HG02938 (cell line): ENCODE results near the gene FBXO34.

Experiments
- ATAC-seq: cut with Tn5 transposase; IDR thresholded peaks from one replicate; pipeline ENCODE4 v1.9.1; 2021; ENCODE audit warnings: mild to moderate bottlenecking, moderate library complexity; ENCODE audit not compliant: unreplicated experiment

FBXO34 gene, protein sequence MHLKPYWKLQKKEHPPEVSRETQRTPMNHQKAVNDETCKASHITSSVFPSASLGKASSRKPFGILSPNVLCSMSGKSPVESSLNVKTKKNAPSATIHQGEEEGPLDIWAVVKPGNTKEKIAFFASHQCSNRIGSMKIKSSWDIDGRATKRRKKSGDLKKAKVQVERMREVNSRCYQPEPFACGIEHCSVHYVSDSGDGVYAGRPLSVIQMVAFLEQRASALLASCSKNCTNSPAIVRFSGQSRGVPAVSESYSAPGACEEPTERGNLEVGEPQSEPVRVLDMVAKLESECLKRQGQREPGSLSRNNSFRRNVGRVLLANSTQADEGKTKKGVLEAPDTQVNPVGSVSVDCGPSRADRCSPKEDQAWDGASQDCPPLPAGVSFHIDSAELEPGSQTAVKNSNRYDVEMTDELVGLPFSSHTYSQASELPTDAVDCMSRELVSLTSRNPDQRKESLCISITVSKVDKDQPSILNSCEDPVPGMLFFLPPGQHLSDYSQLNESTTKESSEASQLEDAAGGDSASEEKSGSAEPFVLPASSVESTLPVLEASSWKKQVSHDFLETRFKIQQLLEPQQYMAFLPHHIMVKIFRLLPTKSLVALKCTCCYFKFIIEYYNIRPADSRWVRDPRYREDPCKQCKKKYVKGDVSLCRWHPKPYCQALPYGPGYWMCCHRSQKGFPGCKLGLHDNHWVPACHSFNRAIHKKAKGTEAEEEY

DNA sequence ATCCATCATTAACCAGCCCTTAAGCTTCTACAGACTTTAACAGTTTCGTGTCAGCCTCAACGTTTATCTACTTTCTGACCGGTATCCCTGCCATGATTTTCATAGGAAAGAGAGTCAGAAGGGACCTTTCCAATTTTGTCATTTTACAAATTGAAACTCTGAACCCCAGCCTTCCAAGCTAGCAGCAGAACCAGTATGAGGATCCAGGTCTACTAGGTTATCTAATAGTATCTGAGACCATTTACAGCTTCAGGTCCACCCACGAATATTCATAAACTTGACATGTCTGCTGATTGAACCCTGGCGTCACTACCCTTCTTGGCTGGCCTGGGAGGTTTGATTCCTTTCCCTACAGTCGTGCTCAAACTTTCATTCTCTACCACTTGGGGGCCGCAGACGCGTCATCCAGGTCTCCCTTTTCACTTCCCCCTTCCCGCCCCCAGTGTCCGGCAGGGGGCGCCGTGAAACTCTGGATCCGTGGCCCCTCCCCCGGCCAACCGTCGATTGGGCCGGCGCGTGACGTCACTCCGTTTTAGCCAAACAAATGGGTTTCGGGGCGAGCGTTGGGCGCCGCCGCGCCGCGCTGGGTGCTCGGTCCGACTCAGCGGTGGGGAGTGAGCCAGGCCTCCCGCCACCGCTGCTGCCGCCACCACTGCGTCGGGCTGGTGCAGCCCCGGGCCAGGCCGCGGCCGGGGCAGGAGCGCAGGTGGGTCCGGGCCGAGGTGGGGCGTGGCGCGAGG, at the start of gene FBXO34:
TSS of gene FBXO34 (plus strand) at position 590 of the 740 bp plus-strand sequence. CDS start 78,970 bp downstream, outside the sequence.
- peak; percentile 83 for ATAC-seq

DNA sequence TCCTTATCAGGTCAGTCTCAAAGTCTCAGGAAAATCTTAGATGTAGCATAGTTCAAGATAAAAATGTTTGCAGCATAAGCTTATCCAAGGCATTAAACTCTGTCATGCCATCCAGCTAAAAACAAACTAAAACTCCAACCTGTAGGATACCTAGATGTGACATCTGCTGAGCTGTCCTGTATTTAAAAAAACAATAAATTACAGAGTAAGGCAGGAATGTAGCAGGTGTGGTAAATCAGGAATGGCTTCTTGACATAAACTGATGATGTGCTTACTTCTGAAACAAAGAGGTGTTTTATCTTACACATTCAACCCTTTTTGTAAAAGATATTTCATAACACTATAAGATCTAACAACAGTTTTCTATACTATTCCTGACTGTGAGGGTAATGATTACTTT, 49.3 kb upstream of the FBXO34 start:
- ATAC-seq = no peak

DNA sequence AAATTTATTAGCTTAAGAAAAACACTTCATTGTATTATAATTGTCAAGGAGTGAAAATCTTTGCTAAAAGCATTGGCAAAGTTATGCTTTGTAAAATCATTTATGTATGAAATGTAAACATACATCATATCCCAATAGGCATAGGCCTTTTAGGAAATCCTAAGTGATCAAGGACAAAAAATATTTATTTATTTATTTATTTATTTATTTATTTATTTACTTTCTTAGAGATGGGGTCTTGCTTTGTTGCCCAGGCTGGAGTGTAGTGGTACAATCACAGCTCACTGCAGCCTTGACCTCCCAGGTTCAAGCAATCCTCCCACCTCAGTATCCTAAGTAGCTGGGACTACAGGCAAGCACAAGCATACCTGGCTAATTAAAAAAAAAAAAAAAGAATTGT, 47.9 kb upstream of the FBXO34 start:
- no peak for ATAC-seq

GRCh38 chr14:55228261-55228660, 43.0 kb upstream of the FBXO34 start:
- ATAC-seq = no peak

DNA sequence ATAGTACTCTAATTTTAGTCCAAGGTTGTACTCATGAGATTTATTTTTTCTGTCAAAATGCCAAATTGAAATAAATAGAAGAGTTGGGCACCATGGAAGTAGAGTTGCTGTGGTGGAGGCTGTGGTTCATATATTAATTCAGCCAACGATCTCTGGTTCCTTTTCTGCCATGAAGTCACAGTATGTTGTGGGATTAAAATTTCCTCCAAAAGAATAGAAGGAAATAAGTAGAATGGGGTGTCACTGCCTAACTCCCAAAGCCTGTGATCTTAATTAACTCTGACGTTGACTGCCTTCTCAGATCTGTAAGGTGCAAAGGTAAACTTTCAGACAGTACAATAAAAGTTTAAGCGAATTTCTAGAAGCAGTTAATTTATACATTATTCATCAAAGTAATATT, 37.6 kb upstream of the FBXO34 start:
- no peak for ATAC-seq

DNA sequence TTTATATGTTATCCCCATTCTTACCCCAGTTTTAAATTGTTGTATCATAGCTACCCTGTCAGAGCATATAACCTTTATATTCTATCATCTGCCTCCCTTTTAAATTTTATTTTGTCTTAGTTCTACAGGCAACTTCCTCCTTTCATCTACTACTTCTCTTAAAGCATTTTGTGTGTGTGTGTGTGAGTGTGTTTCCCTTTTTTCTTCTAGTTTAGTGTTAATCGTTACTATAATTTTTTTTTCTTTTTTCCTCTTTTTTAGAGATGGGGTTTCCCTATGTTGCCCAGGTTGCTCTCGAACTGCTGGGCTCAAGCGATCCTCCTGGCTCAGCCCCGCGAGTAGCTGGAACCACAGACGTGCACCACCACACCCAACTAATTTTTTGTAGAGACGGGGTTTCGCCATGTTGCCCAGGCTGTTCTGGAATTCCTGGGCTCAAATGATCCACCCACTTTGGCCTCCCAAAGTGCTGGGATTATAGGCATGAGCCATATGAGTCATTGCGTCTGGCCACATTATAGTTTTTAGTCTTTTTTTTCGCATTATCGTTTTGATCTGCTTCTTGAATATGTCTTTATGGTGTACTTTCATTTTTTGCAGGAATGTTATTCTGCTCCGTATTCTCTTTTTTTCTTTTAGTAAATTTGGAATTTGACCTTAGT, 33.1 kb upstream of the FBXO34 start:
- no peak for ATAC-seq

GRCh38 chr14:55239320-55239719, 31.9 kb upstream of the FBXO34 start:
- no peak for ATAC-seq

DNA sequence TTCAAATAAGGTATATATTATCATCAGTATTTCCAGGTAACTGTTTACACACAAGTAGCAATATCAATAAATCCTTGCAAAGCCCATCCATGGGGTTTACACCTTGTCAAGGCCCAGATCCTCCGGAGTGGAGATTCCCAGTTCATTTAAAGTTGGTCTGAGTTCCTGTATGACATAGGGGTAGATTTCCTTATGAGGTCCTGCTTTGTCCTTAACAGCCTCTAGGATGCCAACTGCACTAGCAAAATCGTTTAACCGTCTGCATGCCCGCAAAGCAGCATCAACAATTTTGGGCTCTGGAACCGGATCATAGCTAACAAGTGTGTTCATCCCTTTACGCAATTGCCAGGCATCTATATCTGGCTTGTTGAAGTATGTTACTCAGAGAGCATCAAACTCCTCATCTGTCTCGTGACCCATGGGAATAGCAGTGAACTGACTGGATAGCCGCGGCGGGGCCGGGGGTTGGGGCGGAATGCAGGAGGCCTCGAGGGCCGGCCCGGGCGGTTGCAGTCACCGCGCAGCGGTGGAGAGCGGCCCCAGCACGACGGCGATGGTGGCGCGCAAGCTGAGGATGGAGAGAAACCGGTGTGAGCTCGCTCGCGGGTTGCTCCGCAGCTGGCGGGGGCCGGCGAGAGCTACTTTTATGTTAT, 30.6 kb upstream of the FBXO34 start:
- ATAC-seq = no peak

GRCh38 chr14:55241673-55242072, 29.5 kb upstream of the FBXO34 start:
- no peak for ATAC-seq

GRCh38 chr14:55243386-55243785, 27.8 kb upstream of the FBXO34 start:
- ATAC-seq = no peak

- ATAC-seq = no peak
Observed at GRCh38 chr14:55243813-55244212, 27.4 kb upstream of the FBXO34 start.

DNA sequence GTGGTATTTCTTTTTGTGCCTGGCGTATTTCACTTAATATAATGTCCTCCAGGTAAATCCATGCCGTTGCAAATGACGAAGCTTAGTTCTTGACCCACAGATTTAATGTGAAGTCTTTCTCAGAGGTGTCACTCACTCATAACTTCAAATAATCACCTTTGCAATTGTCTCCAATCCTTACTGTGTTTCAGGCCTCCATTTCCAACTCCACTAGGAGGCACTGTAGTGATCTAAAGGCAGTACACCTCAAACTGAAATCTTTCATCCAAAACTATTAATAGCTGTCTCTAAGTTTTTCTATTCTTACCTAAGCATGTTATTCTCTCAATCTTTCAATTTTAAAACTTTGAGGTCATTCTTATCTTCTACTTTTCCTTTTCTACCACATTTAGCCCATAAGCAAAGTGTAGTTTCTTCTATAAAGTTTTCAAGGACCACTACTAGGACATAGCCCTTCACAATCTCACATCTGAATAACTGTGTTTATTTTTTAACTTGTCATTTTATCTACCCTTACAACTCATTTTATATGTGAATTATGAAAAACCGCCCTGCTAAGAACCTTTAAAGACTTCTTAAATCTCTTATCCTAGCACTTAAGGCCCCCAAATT, 25.5 kb upstream of the FBXO34 start:
- ATAC-seq = no peak

GRCh38 chr14:55248411-55248810, 22.8 kb upstream of the FBXO34 start:
- no peak for ATAC-seq

- ATAC-seq = no peak
Observed at GRCh38 chr14:55249423-55249822, 21.8 kb upstream of the FBXO34 start.

DNA sequence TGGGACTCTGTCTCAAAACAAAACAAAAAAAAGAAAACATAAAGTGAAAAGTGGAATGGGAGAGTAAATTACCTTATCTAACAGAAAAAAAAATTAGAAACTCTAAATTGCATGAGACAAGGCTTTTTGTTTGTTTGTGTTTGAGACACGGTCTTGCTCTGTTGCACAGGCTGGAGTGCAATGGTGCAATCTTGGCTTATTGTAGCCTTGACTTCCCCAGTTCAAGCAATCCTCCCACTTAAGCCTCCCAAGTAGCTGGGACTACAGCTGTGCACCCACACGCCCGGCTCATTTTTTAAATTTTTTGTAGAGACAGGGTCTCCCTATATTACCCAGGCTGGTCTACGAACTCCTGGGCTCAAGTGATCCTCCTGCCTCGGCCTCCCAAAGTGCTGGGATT, 17.9 kb upstream of the FBXO34 start:
- no peak for ATAC-seq

DNA sequence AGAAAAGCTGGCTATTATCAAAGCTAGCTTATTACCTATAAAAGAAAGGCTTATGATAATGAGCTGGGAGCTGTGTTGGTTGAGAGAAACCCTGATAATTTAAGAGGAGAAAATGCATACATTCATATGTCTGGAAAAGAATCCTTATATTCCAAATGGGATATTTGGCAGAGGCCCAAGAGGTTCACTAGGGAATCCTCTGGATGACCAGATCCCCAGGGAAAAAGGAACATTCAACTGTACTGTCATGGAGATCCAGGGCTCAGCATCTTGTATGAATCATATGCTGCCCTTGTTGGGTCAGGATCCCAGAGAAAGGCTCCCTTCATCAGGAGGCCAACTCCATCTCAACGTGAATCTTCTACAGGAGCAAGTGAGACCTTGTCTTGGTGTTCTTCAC, 16.6 kb upstream of the FBXO34 start:
- ATAC-seq = no peak

DNA sequence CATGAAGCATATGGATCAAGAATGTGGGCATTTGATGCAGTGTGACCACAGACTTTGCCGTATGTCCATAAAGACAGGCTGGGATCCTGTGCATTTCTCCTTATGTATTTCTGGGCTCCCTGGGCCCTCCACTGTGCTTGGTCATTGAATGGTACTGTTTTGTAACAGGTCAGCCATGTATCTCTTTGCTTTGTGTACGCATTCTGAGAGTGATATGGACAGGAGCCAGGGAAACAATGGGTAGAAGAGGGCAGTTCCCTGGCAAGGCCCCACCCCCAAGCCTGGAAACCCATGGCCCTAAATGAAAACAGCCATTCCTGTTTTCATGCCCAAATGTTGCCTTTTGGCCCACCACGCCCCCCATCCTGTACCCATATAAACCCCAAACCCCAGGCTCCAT, 15.2 kb upstream of the FBXO34 start:
- no peak for ATAC-seq

- no peak for ATAC-seq
Observed at GRCh38 chr14:55256586-55256985, 14.6 kb upstream of the FBXO34 start.

- ATAC-seq = no peak
Observed at GRCh38 chr14:55265197-55265596, 6.0 kb upstream of the FBXO34 start.

GRCh38 chr14:55267820-55268219, 3.4 kb upstream of the FBXO34 start:
- no peak for ATAC-seq
